Bronchial epithelial cell (primary cell): ENCODE results near the gene C17orf50. TPM values are rescaled to one million over a fixed set of nuclear protein-coding genes. Genes with fewer than 3 reads are reported as not detected.

Experiments used
- DNase-seq: peaks from one replicate; pipeline ENCODE4 v3.0.0-alpha.2; 2010; ENCODE audit warnings: low read depth
- FAIRE-seq: peaks from 2 replicates; lab custom pipeline; 2011; peaks lifted over from hg19 to GRCh38; lab: Jason Lieb, UNC
- H3K27me3 ChIP-seq: 2 replicates; pipeline ENCODE4 v1.5.1; 2011; ENCODE audit warnings: low read length; ENCODE audit not compliant: control insufficient read depth, insufficient read depth
- H3K36me3 ChIP-seq: 2 replicates; pipeline ENCODE4 v1.5.1; 2011; ENCODE audit warnings: low read length; ENCODE audit not compliant: control insufficient read depth, insufficient read depth
- H3K4me3 ChIP-seq: 2 replicates; pipeline ENCODE4 v1.5.1; 2011; ENCODE audit warnings: mild to moderate bottlenecking, low read depth, low read length, control low read depth
- CTCF ChIP-seq: IDR thresholded peaks from 2 replicates; pipeline ENCODE4 v1.5.1; 2011; ENCODE audit warnings: mild to moderate bottlenecking, moderate library complexity, low read length, control low read depth, inconsistent platforms; ENCODE audit not compliant: insufficient read depth, severe bottlenecking
- total RNA-seq: library from RNA; depleted of rRNA; stranded (reverse); fragments of >200 nt; gene quantifications from 2 replicates; pipeline ENCODE4 v1.2.1, GENCODE V29; 2014

Gene C17orf50
- total RNA-seq, 1 donor from 2014 or later, result not detected

- no peak for TF ChIP-seq CTCF
- DNase-seq, result peak; percentile 74
Measured at GRCh38 chr17:35790841-35791240, 30.2 kb downstream of the C17orf50 start.

GRCh38 chr17:35791681-35792350 lies 31.1 kb downstream of the C17orf50 start:
- Histone ChIP-seq H3K4me3 (no peak overlapping the region), H3K27me3 (no peaks in the 10 kb centered on the region), H3K36me3 (no peaks in the 10 kb centered on the region)
- no peak for TF ChIP-seq CTCF
- no peak for FAIRE-seq
- no peak for DNase-seq

More at GRCh38 chr17:35790841-35791240, 30.2 kb downstream of the C17orf50 start:
- no peaks in the 10 kb centered on the region for H3K36me3 ChIP-seq
- no peaks in the 10 kb centered on the region for H3K27me3 ChIP-seq
- no peak overlapping the region for H3K4me3 ChIP-seq
- no peak for FAIRE-seq

GRCh38 chr17:35793257-35793656 lies 32.6 kb downstream of the C17orf50 start:
- FAIRE-seq, result no peak
- peak overlapping the region; percentile 84 for H3K4me3 ChIP-seq
- no peak for TF ChIP-seq CTCF

GRCh38 chr17:35795007-35795870 lies 34.6 kb downstream of the C17orf50 start, which contains the start of gene MMP28:
TSS of gene MMP28 (minus strand) at chr17:35795641. CDS start at chr17:35795377, 264 bp downstream.
- Histone ChIP-seq H3K27me3 (no peaks in the 10 kb centered on the region), H3K4me3 (peak within 1 kb of the TSS; percentile 84), H3K36me3 (no peaks in the 10 kb centered on the region)
- no peak for FAIRE-seq
- no peak for TF ChIP-seq CTCF
- peak; percentile 40 for DNase-seq

More at GRCh38 chr17:35793257-35793656, 32.6 kb downstream of the C17orf50 start:
- no peaks in the 10 kb centered on the region for H3K27me3 ChIP-seq
- H3K36me3 ChIP-seq, result no peaks in the 10 kb centered on the region
- DNase-seq, result no peak

- FAIRE-seq (no peak), DNase-seq (no peak)
- Histone ChIP-seq H3K4me3 (peak overlapping the region; percentile 84), H3K27me3 (no peaks in the 10 kb centered on the region), H3K36me3 (no peaks in the 10 kb centered on the region)
- no peak for TF ChIP-seq CTCF
Measured at GRCh38 chr17:35795871-35796265, 35.2 kb downstream of the C17orf50 start.
